ENCODE measurements around the gene LMTK2.

DNA sequence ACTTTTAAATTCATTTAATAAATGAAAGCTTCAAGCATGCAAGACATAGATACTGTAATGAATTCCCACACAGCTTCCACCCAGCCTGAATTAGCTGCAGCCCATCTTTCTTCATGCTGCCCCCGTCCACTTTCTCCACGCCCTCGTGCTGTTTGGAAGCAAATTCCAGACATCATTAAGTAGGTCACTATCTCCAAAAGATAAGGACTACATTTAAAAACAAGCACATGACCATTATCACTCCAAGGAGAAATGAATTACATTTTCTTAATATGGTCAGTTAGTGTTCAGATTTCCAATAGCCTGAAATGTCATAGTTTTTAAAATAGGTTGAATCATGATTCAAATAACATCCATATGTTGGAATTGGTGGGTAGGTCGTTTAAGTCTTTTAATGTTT is 24.3 kb downstream of the LMTK2 start:
- TF ChIP-seq, protein P1, sequence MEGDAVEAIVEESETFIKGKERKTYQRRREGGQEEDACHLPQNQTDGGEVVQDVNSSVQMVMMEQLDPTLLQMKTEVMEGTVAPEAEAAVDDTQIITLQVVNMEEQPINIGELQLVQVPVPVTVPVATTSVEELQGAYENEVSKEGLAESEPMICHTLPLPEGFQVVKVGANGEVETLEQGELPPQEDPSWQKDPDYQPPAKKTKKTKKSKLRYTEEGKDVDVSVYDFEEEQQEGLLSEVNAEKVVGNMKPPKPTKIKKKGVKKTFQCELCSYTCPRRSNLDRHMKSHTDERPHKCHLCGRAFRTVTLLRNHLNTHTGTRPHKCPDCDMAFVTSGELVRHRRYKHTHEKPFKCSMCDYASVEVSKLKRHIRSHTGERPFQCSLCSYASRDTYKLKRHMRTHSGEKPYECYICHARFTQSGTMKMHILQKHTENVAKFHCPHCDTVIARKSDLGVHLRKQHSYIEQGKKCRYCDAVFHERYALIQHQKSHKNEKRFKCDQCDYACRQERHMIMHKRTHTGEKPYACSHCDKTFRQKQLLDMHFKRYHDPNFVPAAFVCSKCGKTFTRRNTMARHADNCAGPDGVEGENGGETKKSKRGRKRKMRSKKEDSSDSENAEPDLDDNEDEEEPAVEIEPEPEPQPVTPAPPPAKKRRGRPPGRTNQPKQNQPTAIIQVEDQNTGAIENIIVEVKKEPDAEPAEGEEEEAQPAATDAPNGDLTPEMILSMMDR (IDR thresholded peaks at IDR 0.05) = no peak
- no peak for TF ChIP-seq POLR2AphosphoS5 (IDR thresholded peaks at IDR 0.05; ENCODE audit: insufficient read depth in 1 of 2, low read depth in 1 of 2)
